ENCODE data around the gene KRT17. TPM values are rescaled to one million over a fixed set of nuclear protein-coding genes. Genes with fewer than 3 reads are reported as not detected.

KRT17 gene
- total RNA-seq, 1 experiment from 2014 or later, result 472 TPM

GRCh38 chr17:41571561-41572434, 52.6 kb downstream of the KRT17 start, which contains the start of gene KRT9:
Gene KRT9 (minus strand): TSS chr17:41572059. CDS start chr17:41571992, 67 bp downstream.
- H3K9me3 Mint-ChIP-seq (ENCODE audit: low read depth, unreplicated experiment), result no peaks in the 10 kb centered on the region
- intact Hi-C loops (cut with micrococcal nuclease; ENCODE audit: unreplicated experiment), result no loop called here
- H3K4me1 Mint-ChIP-seq (ENCODE audit: low read depth, unreplicated experiment), result peaks cover 5% of the 10 kb centered on the region
- BruUV-seq (replicated peaks), result no TSS peak
- H3K27ac Mint-ChIP-seq (ENCODE audit: unreplicated experiment), result no peak within 1 kb of the TSS
- DNase-seq, result no peak
- CTCF ChIA-PET, result interaction anchor here (0.7 to 1.0 kb wide), 3 partner anchors 23 to 80 kb away, joined by 3 to 5 read pairs (median 4); no protein-coding TSS in a partner anchor
- peaks cover 58% of the 10 kb centered on the region for H3K27me3 Mint-ChIP-seq (ENCODE audit: unreplicated experiment)
- H3K36me3 Mint-ChIP-seq (ENCODE audit: insufficient read depth, unreplicated experiment), result no peaks in the 10 kb centered on the region
- no peak within 1 kb of the TSS for H3K4me3 Mint-ChIP-seq (ENCODE audit: low read depth, unreplicated experiment)
- TF ChIP-seq CTCF (IDR thresholded peaks at IDR 0.05; ENCODE audit: unreplicated experiment), result no peak

Other genes with a start within 250 kb of the KRT17 start
- not detected in 2 replicates for gene KRT34, start 242.3 kb downstream of the KRT17 start, total RNA-seq (2022)
- gene KRT31, start 227.0 kb downstream of the KRT17 start, total RNA-seq (2022), result not detected in 2 replicates
- not detected in 2 replicates for gene KRT37, start 200.0 kb downstream of the KRT17 start, total RNA-seq (2022)
- not detected in 2 replicates for gene KRT38, start 183.6 kb downstream of the KRT17 start, total RNA-seq (2022)
- gene KRT32, start 157.2 kb downstream of the KRT17 start, total RNA-seq (2022), result not detected in 2 replicates
- gene KRT35, start 143.4 kb downstream of the KRT17 start, total RNA-seq (2022), result not detected in 2 replicates
- gene KRT36, start 134.7 kb downstream of the KRT17 start, total RNA-seq (2022), result not detected in 2 replicates
- 45.7 and 323 TPM in 2 replicates for gene KRT13, start 119.0 kb downstream of the KRT17 start, total RNA-seq (2022)
- 83.0 and 86.8 TPM in 2 replicates for gene KRT15, start 105.7 kb downstream of the KRT17 start, total RNA-seq (2022)
- gene KRT19, start 96.3 kb downstream of the KRT17 start, total RNA-seq (2022), result 2,554 and 3,048 TPM in 2 replicates
- not detected in 2 replicates for gene KRT9, start 52.5 kb downstream of the KRT17 start, total RNA-seq (2022)
- 3.8 and 12.2 TPM in 2 replicates for gene KRT14, start 37.7 kb downstream of the KRT17 start, total RNA-seq (2022)
- gene KRT16, start 11.8 kb downstream of the KRT17 start, total RNA-seq (2022), result 3.8 and 4.2 TPM in 2 replicates
- gene EIF1, start 64.3 kb upstream of the KRT17 start, total RNA-seq (2022), result 807 and 937 TPM in 2 replicates
- gene GAST, start 87.8 kb upstream of the KRT17 start, total RNA-seq (2022), result not detected in 2 replicates
- gene HAP1, start 110.1 kb upstream of the KRT17 start, total RNA-seq (2022), result 0.86 and 1.2 TPM in 2 replicates
- gene JUP, start 162.1 kb upstream of the KRT17 start, total RNA-seq (2022), result 695 and 705 TPM in 2 replicates
- gene P3H4, start 187.4 kb upstream of the KRT17 start, total RNA-seq (2022), result 19.9 and 22.5 TPM in 2 replicates
- gene FKBP10, start 188.4 kb upstream of the KRT17 start, total RNA-seq (2022), result 0.92 and 3.6 TPM in 2 replicates
- gene NT5C3B, start 211.7 kb upstream of the KRT17 start, total RNA-seq (2022), result 62.0 and 65.2 TPM in 2 replicates
- not detected in 2 replicates for gene KLHL10, start 213.2 kb upstream of the KRT17 start, total RNA-seq (2022)
- 25.3 and 25.6 TPM in 2 replicates for gene KLHL11, start 240.8 kb upstream of the KRT17 start, total RNA-seq (2022)